Inferior parietal cortex (tissue), 1 donor: Measurements from ENCODE around the gene HOXC10.

Experiments used
- DNase-seq: peaks from one replicate; pipeline ENCODE4 v3.0.0-alpha.2; 2016; ENCODE audit errors: extremely low spot score

Gene HOXC10

GRCh38 chr12:53977596-53978445 is 7.1 kb upstream of the HOXC10 start:
- no peak for DNase-seq

- DNase-seq: no peak
Observed at GRCh38 chr12:53978477-53979356, 6.2 kb upstream of the HOXC10 start.

GRCh38 chr12:53980104-53980801 is 4.7 kb upstream of the HOXC10 start:
- DNase-seq: no peak

- no peak for DNase-seq
Observed at GRCh38 chr12:53980802-53981496, 4.0 kb upstream of the HOXC10 start.

GRCh38 chr12:53981634-53982565 is 3.0 kb upstream of the HOXC10 start:
- DNase-seq: no peak

- DNase-seq: no peak
Observed at GRCh38 chr12:53982648-53983567, 2.0 kb upstream of the HOXC10 start.

- no peak for DNase-seq
Observed at GRCh38 chr12:53983568-53983949, 1.4 kb upstream of the HOXC10 start.

GRCh38 chr12:53983950-53984572 is 885 bp upstream of the HOXC10 start:
- DNase-seq: no peak

- no peak for DNase-seq
Observed at GRCh38 chr12:53985692-53985993, 697 bp downstream of the HOXC10 start.

- DNase-seq: no peak
Observed at GRCh38 chr12:53985994-53986685, 1.2 kb downstream of the HOXC10 start.

- no peak for DNase-seq
Observed at GRCh38 chr12:53986686-53987483, 1.9 kb downstream of the HOXC10 start.

GRCh38 chr12:53987787-53988230 is 2.9 kb downstream of the HOXC10 start:
- no peak for DNase-seq

GRCh38 chr12:53988541-53989226 is 3.7 kb downstream of the HOXC10 start:
- no peak for DNase-seq

GRCh38 chr12:53989227-53990113 is 4.5 kb downstream of the HOXC10 start:
- DNase-seq: peak; percentile 24

GRCh38 chr12:53990311-53991076 is 5.5 kb downstream of the HOXC10 start:
- DNase-seq: no peak
